GM23338 (cell line): ENCODE results near the gene CD163. TPM values are rescaled to one million over a fixed set of nuclear protein-coding genes. Genes with fewer than 3 reads are reported as not detected.

Experiments
- ATAC-seq: fragments of 200-7000 bp; cut with Tn5 transposase; 3 replicates; pipeline ENCODE4 v1.9.1; 2020
- DNase-seq: peaks from one replicate; pipeline ENCODE4 v3.0.0-alpha.2; 2015; ENCODE audit warnings: low spot score
- H2AFZ ChIP-seq: fragments of 200-600 bp; sonication (generic); 2 replicates; pipeline ENCODE4 v1.8.0; 2016; ENCODE audit warnings: antibody characterized with exemption, mild to moderate bottlenecking, moderate library complexity
- H3F3A ChIP-seq: fragments of 200-600 bp; sonication (generic); replicated peaks from 2 replicates; pipeline ENCODE4 v1.8.0; 2017; ENCODE audit warnings: antibody characterized with exemption, mixed run types, low read depth
- H3K27ac ChIP-seq: fragments of 200-600 bp; sonication (generic); 2 replicates; pipeline ENCODE4 v1.6.1; 2016; ENCODE audit warnings: low read depth
- H3K27me3 ChIP-seq: fragments of 200-600 bp; sonication (generic); 2 replicates; pipeline ENCODE4 v1.8.0; 2016; ENCODE audit warnings: mild to moderate bottlenecking, mixed run types, moderate library complexity; ENCODE audit not compliant: insufficient read depth
- H3K36me3 ChIP-seq: fragments of 200-600 bp; sonication (generic); 2 replicates; pipeline ENCODE4 v1.8.0; 2016; ENCODE audit warnings: mild to moderate bottlenecking; ENCODE audit not compliant: insufficient read depth
- H3K4me1 ChIP-seq: fragments of 200-600 bp; sonication (generic); 2 replicates; pipeline ENCODE4 v1.8.0; 2016; ENCODE audit warnings: mild to moderate bottlenecking, moderate library complexity; ENCODE audit not compliant: insufficient read depth
- H3K4me2 ChIP-seq: fragments of 200-600 bp; sonication (generic); 2 replicates; pipeline ENCODE4 v1.7.1; 2017; ENCODE audit warnings: mixed run types
- H3K4me3 ChIP-seq: fragments of 200-600 bp; sonication (generic); 2 replicates; pipeline ENCODE4 v1.6.1; 2016; ENCODE audit warnings: mixed run types
- H3K79me2 ChIP-seq: fragments of 200-600 bp; sonication (generic); replicated peaks from 2 replicates; pipeline ENCODE4 v1.8.0; 2017; ENCODE audit warnings: mild to moderate bottlenecking; ENCODE audit not compliant: insufficient read depth
- H3K9me2 ChIP-seq: fragments of 200-600 bp; sonication (generic); 2 replicates; pipeline ENCODE4 v1.8.0; 2017; ENCODE audit not compliant: insufficient read depth
- H4K20me1 ChIP-seq: fragments of 200-600 bp; sonication (generic); replicated peaks from 2 replicates; pipeline ENCODE4 v1.8.0; 2017; ENCODE audit warnings: mild to moderate bottlenecking; ENCODE audit not compliant: insufficient read depth
- H3K27ac Mint-ChIP-seq: 2 replicates; pipeline ENCODE4 v1.8.0; 2020; ENCODE audit warnings: inconsistent platforms, mild to moderate bottlenecking, moderate library complexity, mixed read lengths
- H3K27me3 Mint-ChIP-seq: 3 replicates; pipeline ENCODE4 v1.8.0; 2022; ENCODE audit warnings: low read depth, mild to moderate bottlenecking, moderate library complexity, mixed read lengths, inconsistent platforms; ENCODE audit not compliant: insufficient read depth, poor library complexity
- H3K36me3 Mint-ChIP-seq: 3 replicates; pipeline ENCODE4 v1.8.0; 2021; ENCODE audit warnings: low read depth, mild to moderate bottlenecking, inconsistent platforms, moderate library complexity, mixed read lengths
- H3K4me1 Mint-ChIP-seq: 3 replicates; pipeline ENCODE4 v1.8.0; 2020; ENCODE audit warnings: mild to moderate bottlenecking, inconsistent platforms, mixed read lengths
- H3K4me3 Mint-ChIP-seq: 3 replicates; pipeline ENCODE4 v1.8.0; 2021; ENCODE audit warnings: moderate library complexity, mild to moderate bottlenecking, inconsistent platforms, mixed read lengths
- H3K9me3 Mint-ChIP-seq: 3 replicates; pipeline ENCODE4 v1.8.0; 2020; ENCODE audit warnings: moderate library complexity, mild to moderate bottlenecking, inconsistent platforms, mixed read lengths
- CREB1 ChIP-seq: fragments of 250-450 bp; sonication (Bioruptor Pico); IDR thresholded peaks from 2 replicates; pipeline ENCODE4 v1.5.0; 2020; ENCODE audit warnings: low read depth, mild to moderate bottlenecking, moderate library complexity
- EZH2 ChIP-seq: fragments of 200-600 bp; sonication (generic); IDR thresholded peaks from one replicate; pipeline ENCODE4 v1.8.0; 2017; ENCODE audit warnings: antibody characterized with exemption, mild to moderate bottlenecking, low read depth; ENCODE audit not compliant: unreplicated experiment
- EZH2phosphoT487 ChIP-seq: fragments of 200-600 bp; sonication (generic); IDR thresholded peaks from one replicate; pipeline ENCODE4 v1.8.1; 2018; ENCODE audit warnings: antibody characterized with exemption; ENCODE audit not compliant: unreplicated experiment
- JUNB ChIP-seq: IDR thresholded peaks from one replicate; pipeline ENCODE4 v1.6.1; 2016; ENCODE audit warnings: antibody characterized with exemption; ENCODE audit not compliant: unreplicated experiment
- NANOG ChIP-seq: IDR thresholded peaks from 2 replicates; pipeline ENCODE4 v1.6.1; 2016; ENCODE audit warnings: antibody characterized with exemption, borderline replicate concordance
- POLR2AphosphoS5 ChIP-seq: IDR thresholded peaks from 2 replicates; pipeline ENCODE4 v1.6.1; 2016; ENCODE audit warnings: antibody characterized with exemption, low read depth
- STAT1 ChIP-seq: IDR thresholded peaks from one replicate; pipeline ENCODE4 v1.6.1; 2016; ENCODE audit warnings: antibody characterized with exemption; ENCODE audit not compliant: unreplicated experiment
- ZNF114 ChIP-seq: fragments of 250-450 bp; sonication (Bioruptor Pico); IDR thresholded peaks from 2 replicates; pipeline ENCODE4 v1.5.0; 2020; ENCODE audit warnings: mild to moderate bottlenecking, moderate library complexity
- ZNF331 ChIP-seq: fragments of 250-450 bp; sonication (Bioruptor Pico); IDR thresholded peaks from 2 replicates; pipeline ENCODE4 v1.5.0; 2020; ENCODE audit warnings: low read depth, mild to moderate bottlenecking, moderate library complexity
- polyA plus RNA-seq: library from polyadenylated mRNA; unstranded; fragments of >200 nt; fragmentation: Nextera tagmentation; extraction: Ambion mirVana; gene quantifications from 2 replicates; pipeline ENCODE4 v1.2.1, GENCODE V29; 2016
- total RNA-seq: library from RNA; depleted of rRNA; stranded (reverse); fragments of >200 nt; shearing (Covaris generic); gene quantifications from 2 replicates; pipeline ENCODE4 v1.2.3, GENCODE V29; 2014
- TF ChIP-seq, protein P1 (sequence below): fragments of 250-450 bp; sonication (Bioruptor Pico); IDR thresholded peaks from 2 replicates; pipeline ENCODE4 v1.5.0; 2020; ENCODE audit warnings: mild to moderate bottlenecking, moderate library complexity
- TF ChIP-seq, protein P2 (sequence below): IDR thresholded peaks from 2 replicates; pipeline ENCODE4 v1.6.1; 2016; ENCODE audit warnings: antibody characterized with exemption
- TF ChIP-seq, protein P3 (sequence below): IDR thresholded peaks from one replicate; pipeline ENCODE4 v1.6.1; 2018; ENCODE audit warnings: antibody characterized with exemption; ENCODE audit not compliant: unreplicated experiment
- TF ChIP-seq, protein P4 (sequence below), 2 experiments: fragments of 200-600 bp in 1 of 2; sonication (generic) in 1 of 2; conservative IDR thresholded peaks; 2 replicates each; pipeline versions ENCODE4 v1.5.1 to v1.6.1; 2016 to 2017; ENCODE audit warnings: antibody characterized with exemption in 2 of 2, low read depth in 2 of 2, mild to moderate bottlenecking in 2 of 2, moderate library complexity in 1 of 2

Gene CD163
- total and polyA plus RNA-seq, 2 experiments from 2014 or later, result not detected

DNA sequence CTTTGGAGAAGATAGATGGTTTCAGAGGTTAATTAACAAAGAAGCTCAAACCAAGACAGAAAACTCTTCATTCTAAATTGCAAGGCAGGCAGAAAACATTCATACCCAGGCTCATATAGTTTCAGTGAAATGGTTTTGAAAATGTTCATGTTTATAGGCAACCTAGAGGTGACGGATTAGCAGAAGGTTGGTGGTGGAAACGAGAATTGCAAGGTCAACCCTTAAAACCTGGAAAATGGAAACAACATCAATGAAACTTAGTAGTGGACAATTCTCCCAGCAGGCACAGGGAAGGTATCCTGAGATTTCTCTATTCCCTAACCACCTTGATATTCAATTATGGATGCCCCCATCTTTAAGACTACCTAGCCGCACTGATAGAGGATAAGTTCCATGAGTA, 965 bp downstream of the CD163 start (continued):
- TF ChIP-seq, protein P1, sequence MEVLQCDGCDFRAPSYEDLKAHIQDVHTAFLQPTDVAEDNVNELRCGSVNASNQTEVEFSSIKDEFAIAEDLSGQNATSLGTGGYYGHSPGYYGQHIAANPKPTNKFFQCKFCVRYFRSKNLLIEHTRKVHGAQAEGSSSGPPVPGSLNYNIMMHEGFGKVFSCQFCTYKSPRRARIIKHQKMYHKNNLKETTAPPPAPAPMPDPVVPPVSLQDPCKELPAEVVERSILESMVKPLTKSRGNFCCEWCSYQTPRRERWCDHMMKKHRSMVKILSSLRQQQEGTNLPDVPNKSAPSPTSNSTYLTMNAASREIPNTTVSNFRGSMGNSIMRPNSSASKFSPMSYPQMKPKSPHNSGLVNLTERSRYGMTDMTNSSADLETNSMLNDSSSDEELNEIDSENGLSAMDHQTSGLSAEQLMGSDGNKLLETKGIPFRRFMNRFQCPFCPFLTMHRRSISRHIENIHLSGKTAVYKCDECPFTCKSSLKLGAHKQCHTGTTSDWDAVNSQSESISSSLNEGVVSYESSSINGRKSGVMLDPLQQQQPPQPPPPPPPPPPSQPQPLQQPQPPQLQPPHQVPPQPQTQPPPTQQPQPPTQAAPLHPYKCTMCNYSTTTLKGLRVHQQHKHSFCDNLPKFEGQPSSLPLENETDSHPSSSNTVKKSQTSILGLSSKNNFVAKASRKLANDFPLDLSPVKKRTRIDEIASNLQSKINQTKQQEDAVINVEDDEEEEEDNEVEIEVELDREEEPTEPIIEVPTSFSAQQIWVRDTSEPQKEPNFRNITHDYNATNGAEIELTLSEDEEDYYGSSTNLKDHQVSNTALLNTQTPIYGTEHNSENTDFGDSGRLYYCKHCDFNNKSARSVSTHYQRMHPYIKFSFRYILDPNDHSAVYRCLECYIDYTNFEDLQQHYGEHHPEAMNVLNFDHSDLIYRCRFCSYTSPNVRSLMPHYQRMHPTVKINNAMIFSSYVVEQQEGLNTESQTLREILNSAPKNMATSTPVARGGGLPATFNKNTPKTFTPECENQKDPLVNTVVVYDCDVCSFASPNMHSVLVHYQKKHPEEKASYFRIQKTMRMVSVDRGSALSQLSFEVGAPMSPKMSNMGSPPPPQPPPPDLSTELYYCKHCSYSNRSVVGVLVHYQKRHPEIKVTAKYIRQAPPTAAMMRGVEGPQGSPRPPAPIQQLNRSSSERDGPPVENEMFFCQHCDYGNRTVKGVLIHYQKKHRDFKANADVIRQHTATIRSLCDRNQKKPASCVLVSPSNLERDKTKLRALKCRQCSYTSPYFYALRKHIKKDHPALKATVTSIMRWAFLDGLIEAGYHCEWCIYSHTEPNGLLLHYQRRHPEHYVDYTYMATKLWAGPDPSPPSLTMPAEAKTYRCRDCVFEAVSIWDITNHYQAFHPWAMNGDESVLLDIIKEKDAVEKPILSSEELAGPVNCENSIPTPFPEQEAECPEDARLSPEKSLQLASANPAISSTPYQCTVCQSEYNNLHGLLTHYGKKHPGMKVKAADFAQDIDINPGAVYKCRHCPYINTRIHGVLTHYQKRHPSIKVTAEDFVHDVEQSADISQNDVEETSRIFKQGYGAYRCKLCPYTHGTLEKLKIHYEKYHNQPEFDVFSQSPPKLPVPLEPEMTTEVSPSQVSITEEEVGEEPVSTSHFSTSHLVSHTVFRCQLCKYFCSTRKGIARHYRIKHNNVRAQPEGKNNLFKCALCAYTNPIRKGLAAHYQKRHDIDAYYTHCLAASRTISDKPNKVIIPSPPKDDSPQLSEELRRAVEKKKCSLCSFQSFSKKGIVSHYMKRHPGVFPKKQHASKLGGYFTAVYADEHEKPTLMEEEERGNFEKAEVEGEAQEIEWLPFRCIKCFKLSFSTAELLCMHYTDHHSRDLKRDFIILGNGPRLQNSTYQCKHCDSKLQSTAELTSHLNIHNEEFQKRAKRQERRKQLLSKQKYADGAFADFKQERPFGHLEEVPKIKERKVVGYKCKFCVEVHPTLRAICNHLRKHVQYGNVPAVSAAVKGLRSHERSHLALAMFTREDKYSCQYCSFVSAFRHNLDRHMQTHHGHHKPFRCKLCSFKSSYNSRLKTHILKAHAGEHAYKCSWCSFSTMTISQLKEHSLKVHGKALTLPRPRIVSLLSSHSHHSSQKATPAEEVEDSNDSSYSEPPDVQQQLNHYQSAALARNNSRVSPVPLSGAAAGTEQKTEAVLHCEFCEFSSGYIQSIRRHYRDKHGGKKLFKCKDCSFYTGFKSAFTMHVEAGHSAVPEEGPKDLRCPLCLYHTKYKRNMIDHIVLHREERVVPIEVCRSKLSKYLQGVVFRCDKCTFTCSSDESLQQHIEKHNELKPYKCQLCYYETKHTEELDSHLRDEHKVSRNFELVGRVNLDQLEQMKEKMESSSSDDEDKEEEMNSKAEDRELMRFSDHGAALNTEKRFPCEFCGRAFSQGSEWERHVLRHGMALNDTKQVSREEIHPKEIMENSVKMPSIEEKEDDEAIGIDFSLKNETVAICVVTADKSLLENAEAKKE (CRISPR knock-in tag), result no peak

DNA sequence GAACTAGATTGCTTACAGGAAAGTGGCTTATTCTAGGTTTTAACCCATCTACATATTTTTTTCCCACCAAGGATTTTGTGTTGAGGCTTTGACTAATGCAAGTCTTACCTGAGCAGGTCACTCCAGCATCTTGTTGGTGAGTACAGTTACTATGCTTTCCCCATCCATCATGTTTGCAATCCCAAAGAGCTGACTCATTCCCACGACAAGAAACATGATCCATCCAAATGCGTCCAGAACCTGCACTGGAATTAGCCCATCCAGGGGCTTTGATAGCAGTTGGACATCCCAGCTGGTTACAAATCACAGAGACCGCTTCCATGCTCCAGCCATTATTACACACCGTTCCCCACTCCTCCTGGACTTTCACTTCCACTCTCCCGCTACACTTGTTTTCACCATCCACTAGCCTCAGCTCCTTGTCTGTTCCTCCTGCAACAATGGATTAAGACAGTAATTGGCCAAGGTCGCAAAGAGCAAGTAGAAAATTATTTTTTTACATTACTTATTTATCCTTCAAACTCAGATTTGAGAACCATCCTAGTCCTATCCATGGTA, 2.5 kb downstream of the CD163 start:
- H3K4me1 Mint-ChIP-seq, result peaks cover 17% of the 10 kb centered on the region
- Histone ChIP-seq H2AFZ (no peak overlapping the region), H3K9me2 (0 out of 2 replicates have a peak, but pooled peaks cover 5% of the 10 kb centered on the region), H3K27me3 (no peaks in the 10 kb centered on the region), H3K4me1 (peaks cover 16% of the 10 kb centered on the region; the same call in 1 of the 2 replicates), H3K4me3 (no peak overlapping the region), H3K4me2 (no peak overlapping the region), H3K79me2 (no peaks in the 10 kb centered on the region), H3F3A (no peaks in the 10 kb centered on the region), H3K27ac (no peak overlapping the region), H4K20me1 (no peaks in the 10 kb centered on the region), H3K36me3 (no peaks in the 10 kb centered on the region)
- H3K4me3 Mint-ChIP-seq, result no peak overlapping the region
- H3K36me3 Mint-ChIP-seq, result no peaks in the 10 kb centered on the region
- ATAC-seq (no peak), DNase-seq (no peak)
- no peaks in the 10 kb centered on the region for H3K27me3 Mint-ChIP-seq
- no peak overlapping the region for H3K27ac Mint-ChIP-seq
- H3K9me3 Mint-ChIP-seq, result peaks cover 3% of the 10 kb centered on the region; the same call in 1 of the 3 replicates
- TF ChIP-seq, protein P2, sequence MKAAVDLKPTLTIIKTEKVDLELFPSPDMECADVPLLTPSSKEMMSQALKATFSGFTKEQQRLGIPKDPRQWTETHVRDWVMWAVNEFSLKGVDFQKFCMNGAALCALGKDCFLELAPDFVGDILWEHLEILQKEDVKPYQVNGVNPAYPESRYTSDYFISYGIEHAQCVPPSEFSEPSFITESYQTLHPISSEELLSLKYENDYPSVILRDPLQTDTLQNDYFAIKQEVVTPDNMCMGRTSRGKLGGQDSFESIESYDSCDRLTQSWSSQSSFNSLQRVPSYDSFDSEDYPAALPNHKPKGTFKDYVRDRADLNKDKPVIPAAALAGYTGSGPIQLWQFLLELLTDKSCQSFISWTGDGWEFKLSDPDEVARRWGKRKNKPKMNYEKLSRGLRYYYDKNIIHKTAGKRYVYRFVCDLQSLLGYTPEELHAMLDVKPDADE, result no peak
- TF ChIP-seq ZNF114 (CRISPR knock-in tag) (no peak), EZH2 (no peak), ZNF331 (CRISPR knock-in tag) (no peak), NANOG (no peak), EZH2phosphoT487 (no peak), POLR2AphosphoS5 (no peak), STAT1 (no peak), JUNB (no peak), CREB1 (CRISPR knock-in tag) (no peak)
- TF ChIP-seq, protein P3, sequence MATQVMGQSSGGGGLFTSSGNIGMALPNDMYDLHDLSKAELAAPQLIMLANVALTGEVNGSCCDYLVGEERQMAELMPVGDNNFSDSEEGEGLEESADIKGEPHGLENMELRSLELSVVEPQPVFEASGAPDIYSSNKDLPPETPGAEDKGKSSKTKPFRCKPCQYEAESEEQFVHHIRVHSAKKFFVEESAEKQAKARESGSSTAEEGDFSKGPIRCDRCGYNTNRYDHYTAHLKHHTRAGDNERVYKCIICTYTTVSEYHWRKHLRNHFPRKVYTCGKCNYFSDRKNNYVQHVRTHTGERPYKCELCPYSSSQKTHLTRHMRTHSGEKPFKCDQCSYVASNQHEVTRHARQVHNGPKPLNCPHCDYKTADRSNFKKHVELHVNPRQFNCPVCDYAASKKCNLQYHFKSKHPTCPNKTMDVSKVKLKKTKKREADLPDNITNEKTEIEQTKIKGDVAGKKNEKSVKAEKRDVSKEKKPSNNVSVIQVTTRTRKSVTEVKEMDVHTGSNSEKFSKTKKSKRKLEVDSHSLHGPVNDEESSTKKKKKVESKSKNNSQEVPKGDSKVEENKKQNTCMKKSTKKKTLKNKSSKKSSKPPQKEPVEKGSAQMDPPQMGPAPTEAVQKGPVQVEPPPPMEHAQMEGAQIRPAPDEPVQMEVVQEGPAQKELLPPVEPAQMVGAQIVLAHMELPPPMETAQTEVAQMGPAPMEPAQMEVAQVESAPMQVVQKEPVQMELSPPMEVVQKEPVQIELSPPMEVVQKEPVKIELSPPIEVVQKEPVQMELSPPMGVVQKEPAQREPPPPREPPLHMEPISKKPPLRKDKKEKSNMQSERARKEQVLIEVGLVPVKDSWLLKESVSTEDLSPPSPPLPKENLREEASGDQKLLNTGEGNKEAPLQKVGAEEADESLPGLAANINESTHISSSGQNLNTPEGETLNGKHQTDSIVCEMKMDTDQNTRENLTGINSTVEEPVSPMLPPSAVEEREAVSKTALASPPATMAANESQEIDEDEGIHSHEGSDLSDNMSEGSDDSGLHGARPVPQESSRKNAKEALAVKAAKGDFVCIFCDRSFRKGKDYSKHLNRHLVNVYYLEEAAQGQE, result no peak
- TF ChIP-seq, protein P4, sequence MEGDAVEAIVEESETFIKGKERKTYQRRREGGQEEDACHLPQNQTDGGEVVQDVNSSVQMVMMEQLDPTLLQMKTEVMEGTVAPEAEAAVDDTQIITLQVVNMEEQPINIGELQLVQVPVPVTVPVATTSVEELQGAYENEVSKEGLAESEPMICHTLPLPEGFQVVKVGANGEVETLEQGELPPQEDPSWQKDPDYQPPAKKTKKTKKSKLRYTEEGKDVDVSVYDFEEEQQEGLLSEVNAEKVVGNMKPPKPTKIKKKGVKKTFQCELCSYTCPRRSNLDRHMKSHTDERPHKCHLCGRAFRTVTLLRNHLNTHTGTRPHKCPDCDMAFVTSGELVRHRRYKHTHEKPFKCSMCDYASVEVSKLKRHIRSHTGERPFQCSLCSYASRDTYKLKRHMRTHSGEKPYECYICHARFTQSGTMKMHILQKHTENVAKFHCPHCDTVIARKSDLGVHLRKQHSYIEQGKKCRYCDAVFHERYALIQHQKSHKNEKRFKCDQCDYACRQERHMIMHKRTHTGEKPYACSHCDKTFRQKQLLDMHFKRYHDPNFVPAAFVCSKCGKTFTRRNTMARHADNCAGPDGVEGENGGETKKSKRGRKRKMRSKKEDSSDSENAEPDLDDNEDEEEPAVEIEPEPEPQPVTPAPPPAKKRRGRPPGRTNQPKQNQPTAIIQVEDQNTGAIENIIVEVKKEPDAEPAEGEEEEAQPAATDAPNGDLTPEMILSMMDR (conservative IDR thresholded peaks at IDR 0.05; ENCODE audit: low read depth in 2 of 2), result no peak
